A673 (cell line): ENCODE data around the gene SMURF1.

ENCODE experiments used
- CTCF ChIP-seq: fragments of 300-800, 200-600 bp; sonication (generic); conservative IDR thresholded peaks from 2 replicates; pipeline ENCODE4 v1.5.1; 2017; ENCODE audit warnings: low read depth, mild to moderate bottlenecking, antibody characterized with exemption, low read length, moderate library complexity, mixed read lengths
- EZH2 ChIP-seq: fragments of 200-600 bp; sonication (generic); IDR thresholded peaks from 2 replicates; pipeline ENCODE4 v1.6.1; 2017; ENCODE audit warnings: borderline replicate concordance, low read depth, mild to moderate bottlenecking, mixed read lengths, antibody characterized with exemption, low read length; ENCODE audit not compliant: poor library complexity, severe bottlenecking

- TF ChIP-seq CTCF (no peak), EZH2 (no peak)
Observed at GRCh38 chr7:99006739-99007424, 137.0 kb downstream of the SMURF1 start.
